DND-41 (cell line): Measurements from ENCODE around the gene C17orf107.

Experiments
- CTCF ChIP-seq: IDR thresholded peaks from 2 replicates; pipeline ENCODE4 v1.5.1; 2012; ENCODE audit warnings: borderline replicate concordance, low read length, moderate library complexity, mild to moderate bottlenecking; ENCODE audit not compliant: poor library complexity, severe bottlenecking; ENCODE audit errors: extremely low read depth
- EZH2 ChIP-seq: IDR thresholded peaks from 3 replicates; pipeline ENCODE4 v1.6.1; 2012; ENCODE audit warnings: borderline replicate concordance, low read depth, mild to moderate bottlenecking, moderate library complexity, low read length, inconsistent platforms; ENCODE audit not compliant: severe bottlenecking

- TF ChIP-seq EZH2 (no peak), CTCF (no peak)
These were observed 40.1 kb downstream of the C17orf107 start for GRCh38 chr17:4939546-4939795.
